ENCODE measurements around the gene ENC1.

Gene ENC1

GRCh38 chr5:74582853-74583252, 57.7 kb downstream of the ENC1 start:
- Histone ChIP-seq H3K27ac (replicated peaks) (no peak overlapping the region), H3K4me3 (replicated peaks; ENCODE audit: insufficient read depth, low read length) (no peak overlapping the region), H3K27me3 (ENCODE audit: insufficient read depth, poor library complexity, severe bottlenecking) (no peaks in the 10 kb centered on the region)
- DNase-seq (ENCODE audit: low read depth in 1 of 2, low spot score in 1 of 2), result no peak
- no peak for TF ChIP-seq SPI1 (IDR thresholded peaks at IDR 0.05; ENCODE audit: borderline replicate concordance, low read depth)
- TF ChIP-seq CTCF (IDR thresholded peaks at IDR 0.05; ENCODE audit: insufficient read depth, low read length), result no peak
- no peak for TF ChIP-seq POLR2AphosphoS5 (IDR thresholded peaks at IDR 0.05; ENCODE audit: low read depth)
- no peak for TF ChIP-seq REST (IDR thresholded peaks at IDR 0.05; ENCODE audit: insufficient replicate concordance, low read depth)
- no peak for TF ChIP-seq GABPA (IDR thresholded peaks at IDR 0.05; ENCODE audit: low read depth)

- no peaks in the 10 kb centered on the region for H3K27me3 ChIP-seq (ENCODE audit: insufficient read depth, poor library complexity, severe bottlenecking)
- no peak for TF ChIP-seq GABPA (IDR thresholded peaks at IDR 0.05; ENCODE audit: low read depth)
- no peak overlapping the region for H3K4me3 ChIP-seq (replicated peaks; ENCODE audit: insufficient read depth, low read length)
- DNase-seq (ENCODE audit: low read depth in 1 of 2, low spot score in 1 of 2), result no peak
- H3K27ac ChIP-seq (replicated peaks), result no peak overlapping the region
These were observed 58.6 kb downstream of the ENC1 start for GRCh38 chr5:74581988-74582365.

- TF ChIP-seq SPI1 (IDR thresholded peaks at IDR 0.05; ENCODE audit: borderline replicate concordance, low read depth) (no peak), REST (IDR thresholded peaks at IDR 0.05; ENCODE audit: insufficient replicate concordance, low read depth) (no peak), CTCF (IDR thresholded peaks at IDR 0.05; ENCODE audit: insufficient read depth, low read length) (no peak), GABPA (IDR thresholded peaks at IDR 0.05; ENCODE audit: low read depth) (no peak), POLR2AphosphoS5 (IDR thresholded peaks at IDR 0.05; ENCODE audit: low read depth) (no peak)
- no peak for DNase-seq (ENCODE audit: low read depth in 1 of 2, low spot score in 1 of 2)
- Histone ChIP-seq H3K27ac (replicated peaks) (no peak overlapping the region), H3K27me3 (ENCODE audit: insufficient read depth, poor library complexity, severe bottlenecking) (no peaks in the 10 kb centered on the region), H3K4me3 (replicated peaks; ENCODE audit: insufficient read depth, low read length) (no peak overlapping the region)
These were observed 59.8 kb downstream of the ENC1 start for GRCh38 chr5:74580729-74581109.

GRCh38 chr5:74579215-74579614, 61.3 kb downstream of the ENC1 start:
- DNase-seq (ENCODE audit: low read depth in 1 of 2, low spot score in 1 of 2), result no peak
- TF ChIP-seq REST (IDR thresholded peaks at IDR 0.05; ENCODE audit: insufficient replicate concordance, low read depth) (no peak), GABPA (IDR thresholded peaks at IDR 0.05; ENCODE audit: low read depth) (no peak), CTCF (IDR thresholded peaks at IDR 0.05; ENCODE audit: insufficient read depth, low read length) (no peak), SPI1 (IDR thresholded peaks at IDR 0.05; ENCODE audit: borderline replicate concordance, low read depth) (no peak), POLR2AphosphoS5 (IDR thresholded peaks at IDR 0.05; ENCODE audit: low read depth) (no peak)
- Histone ChIP-seq H3K4me3 (replicated peaks; ENCODE audit: insufficient read depth, low read length) (no peak overlapping the region), H3K27me3 (ENCODE audit: insufficient read depth, poor library complexity, severe bottlenecking) (no peaks in the 10 kb centered on the region), H3K27ac (replicated peaks) (no peak overlapping the region)
